ENCODE data around the gene CYB561D1. TPM values are rescaled to one million over a fixed set of nuclear protein-coding genes. Genes with fewer than 3 reads are reported as not detected.

Gene CYB561D1
- total RNA-seq, 1 donor from 2014 or later, result 10.8 TPM

- H3K27ac Mint-ChIP-seq (ENCODE audit: unreplicated experiment), result no peak overlapping the region
- H3K27me3 Mint-ChIP-seq (ENCODE audit: low read depth), result peaks cover 43% of the 10 kb centered on the region
- no peak for TF ChIP-seq CTCF (IDR thresholded peaks at IDR 0.05)
- H3K36me3 Mint-ChIP-seq (ENCODE audit: low read depth), result no peaks in the 10 kb centered on the region
- no peaks in the 10 kb centered on the region for H3K4me1 Mint-ChIP-seq (ENCODE audit: low read depth)
- H3K4me3 Mint-ChIP-seq (ENCODE audit: unreplicated experiment), result no peak overlapping the region
- no peaks in the 10 kb centered on the region for H3K9me3 Mint-ChIP-seq (ENCODE audit: low read depth)
- DNase-seq (ENCODE audit: low spot score), result no peak
These were observed 17.1 kb upstream of the CYB561D1 start for GRCh38 chr1:109476825-109477224.

GRCh38 chr1:109477821-109478220, 16.1 kb upstream of the CYB561D1 start:
- Mint-ChIP-seq H3K9me3 (ENCODE audit: low read depth) (no peaks in the 10 kb centered on the region), H3K36me3 (ENCODE audit: low read depth) (no peaks in the 10 kb centered on the region), H3K4me1 (ENCODE audit: low read depth) (peaks cover 1% of the 10 kb centered on the region), H3K27me3 (ENCODE audit: low read depth) (peaks cover 42% of the 10 kb centered on the region), H3K27ac (ENCODE audit: unreplicated experiment) (no peak overlapping the region), H3K4me3 (ENCODE audit: unreplicated experiment) (no peak overlapping the region)
- DNase-seq (ENCODE audit: low spot score), result no peak
- no peak for TF ChIP-seq CTCF (IDR thresholded peaks at IDR 0.05)

GRCh38 chr1:109478806-109479205, 15.1 kb upstream of the CYB561D1 start:
- no peak overlapping the region for H3K27ac Mint-ChIP-seq (ENCODE audit: unreplicated experiment)
- no peak for DNase-seq (ENCODE audit: low spot score)
- TF ChIP-seq CTCF (IDR thresholded peaks at IDR 0.05), result no peak
- peaks cover 9% of the 10 kb centered on the region for H3K4me1 Mint-ChIP-seq (ENCODE audit: low read depth)
- no peaks in the 10 kb centered on the region for H3K36me3 Mint-ChIP-seq (ENCODE audit: low read depth)
- peaks cover 36% of the 10 kb centered on the region for H3K27me3 Mint-ChIP-seq (ENCODE audit: low read depth)
- no peak overlapping the region for H3K4me3 Mint-ChIP-seq (ENCODE audit: unreplicated experiment)
- no peaks in the 10 kb centered on the region for H3K9me3 Mint-ChIP-seq (ENCODE audit: low read depth)

- Mint-ChIP-seq H3K9me3 (ENCODE audit: low read depth) (no peaks in the 10 kb centered on the region), H3K27ac (ENCODE audit: unreplicated experiment) (no peak overlapping the region), H3K36me3 (ENCODE audit: low read depth) (no peaks in the 10 kb centered on the region), H3K4me1 (ENCODE audit: low read depth) (peaks cover 12% of the 10 kb centered on the region), H3K27me3 (ENCODE audit: low read depth) (peaks cover 36% of the 10 kb centered on the region), H3K4me3 (ENCODE audit: unreplicated experiment) (no peak overlapping the region)
- TF ChIP-seq CTCF (IDR thresholded peaks at IDR 0.05), result no peak
- DNase-seq (ENCODE audit: low spot score), result no peak
These were observed 14.6 kb upstream of the CYB561D1 start for GRCh38 chr1:109479311-109479710.

- peaks cover 36% of the 10 kb centered on the region for H3K27me3 Mint-ChIP-seq (ENCODE audit: low read depth)
- H3K9me3 Mint-ChIP-seq (ENCODE audit: low read depth), result no peaks in the 10 kb centered on the region
- no peaks in the 10 kb centered on the region for H3K36me3 Mint-ChIP-seq (ENCODE audit: low read depth)
- H3K4me3 Mint-ChIP-seq (ENCODE audit: unreplicated experiment), result no peak overlapping the region
- no peak overlapping the region for H3K27ac Mint-ChIP-seq (ENCODE audit: unreplicated experiment)
- no peak for DNase-seq (ENCODE audit: low spot score)
- TF ChIP-seq CTCF (IDR thresholded peaks at IDR 0.05), result no peak
- peaks cover 18% of the 10 kb centered on the region for H3K4me1 Mint-ChIP-seq (ENCODE audit: low read depth)
These were observed 14.0 kb upstream of the CYB561D1 start for GRCh38 chr1:109479901-109480300.
